ENCODE measurements around the gene MYO3B. TPM values are rescaled to one million over a fixed set of nuclear protein-coding genes. Genes with fewer than 3 reads are reported as not detected.
"Not testable (repeated sequence)": the region's sequence is repeated elsewhere in the genome, so short reads cannot be mapped to it uniquely, and the experiment has no call there.

MYO3B gene
- total and polyA plus RNA-seq, 8 donors = 0.38 to 1.3 (median 0.52) TPM

DNA sequence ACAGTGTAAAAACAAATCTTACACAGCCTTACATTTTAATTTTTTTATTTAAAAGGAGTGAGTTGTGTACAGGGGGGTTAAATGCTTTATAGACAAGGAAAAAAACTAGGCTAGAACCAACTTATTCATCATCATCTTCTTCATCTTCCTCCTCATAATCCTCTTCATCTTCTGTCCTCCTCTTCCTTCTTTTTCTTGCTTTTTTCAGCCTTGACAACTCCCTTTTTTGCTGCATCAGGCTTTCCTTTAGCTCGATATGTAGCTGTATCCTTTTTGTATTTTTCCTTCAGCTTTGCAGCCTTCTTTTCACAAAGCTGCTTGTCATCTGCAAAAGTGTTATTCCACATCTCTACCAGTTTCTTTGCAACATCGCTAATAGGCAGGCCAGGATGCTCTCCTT lies 423.5 kb downstream of the MYO3B start:
- H3K4me1 ChIP-seq = no peaks in the 10 kb centered on the region
- WGBS, 2 donors = 80 to 87% methylated on average over 2 of the region's 2 CpGs

GRCh38 chr2:170605862-170606261 lies 427.9 kb downstream of the MYO3B start:
- ATAC-seq (no peak), DNase-seq (no peak), FAIRE-seq (no peak)
- Histone ChIP-seq H3K4me3 (no peak overlapping the region), H3K27ac (no peak overlapping the region), H3K36me3 (no peaks in the 10 kb centered on the region), H3K27me3 (no peaks in the 10 kb centered on the region), H3K9me3 (no peaks in the 10 kb centered on the region), H3K4me1 (no peaks in the 10 kb centered on the region)
- WGBS, 2 donors = 86 to 96% methylated on average over 3 of the region's 3 CpGs
- intact Hi-C loops (cut with DNase I) = no loop called here
- no peak for TF ChIP-seq CTCF (IDR thresholded peaks at IDR 0.05)

More for the DNA sequence above, 423.5 kb downstream of the MYO3B start:
- intact Hi-C loops (cut with DNase I) = no loop called here
- H3K36me3 ChIP-seq = no peaks in the 10 kb centered on the region
- no peaks in the 10 kb centered on the region for H3K9me3 ChIP-seq
- ATAC-seq = no peak
- no peaks in the 10 kb centered on the region for H3K27me3 ChIP-seq
- no peak overlapping the region for H3K4me3 ChIP-seq
- no peak for FAIRE-seq
- DNase-seq = no peak
- TF ChIP-seq CTCF (IDR thresholded peaks at IDR 0.05) = no peak
- no peak overlapping the region for H3K27ac ChIP-seq

DNA sequence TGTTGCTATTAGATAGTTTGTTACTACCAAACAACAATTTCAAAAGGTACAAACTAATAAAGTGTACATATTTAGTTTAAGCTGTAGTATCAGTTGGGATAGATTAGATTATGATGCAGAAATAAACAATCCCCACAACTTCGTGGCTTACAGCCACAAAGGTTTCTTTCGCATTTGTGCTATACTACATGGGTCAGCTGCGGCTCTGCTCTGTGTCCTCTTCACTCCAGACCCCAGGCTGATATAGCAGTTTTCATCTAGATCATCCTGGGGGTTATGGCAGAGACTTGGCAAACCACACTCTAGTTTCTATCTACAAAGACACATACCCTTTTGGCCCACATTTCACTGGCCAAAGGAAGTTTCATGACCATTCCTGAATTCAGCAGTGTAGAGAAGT lies 429.2 kb downstream of the MYO3B start:
- FAIRE-seq = no peak
- no peak for ATAC-seq

GRCh38 chr2:170610615-170611014 lies 432.7 kb downstream of the MYO3B start:
- Histone ChIP-seq H3K4me1 (no peaks in the 10 kb centered on the region), H3K4me3 (no peak overlapping the region), H3K27me3 (no peaks in the 10 kb centered on the region), H3K36me3 (no peaks in the 10 kb centered on the region), H3K9me3 (no peaks in the 10 kb centered on the region), H3K27ac (no peak overlapping the region)
- FAIRE-seq = no peak
- no peak for TF ChIP-seq CTCF (IDR thresholded peaks at IDR 0.05)
- ATAC-seq = no peak
- 91 to 95% methylated on average over 2 of the region's 2 CpGs for WGBS, 2 donors
- intact Hi-C loops (cut with DNase I) = no loop called here
- no peak for DNase-seq

More for the DNA sequence above, 429.2 kb downstream of the MYO3B start:
- TF ChIP-seq CTCF (IDR thresholded peaks at IDR 0.05) = no peak
- Histone ChIP-seq H3K9me3 (no peaks in the 10 kb centered on the region), H3K4me3 (no peak overlapping the region), H3K27me3 (no peaks in the 10 kb centered on the region), H3K4me1 (no peaks in the 10 kb centered on the region), H3K36me3 (no peaks in the 10 kb centered on the region), H3K27ac (no peak overlapping the region)
- intact Hi-C loops (cut with DNase I) = no loop called here
- DNase-seq = no peak
- 53% methylated on average over 3 of the region's 3 CpGs for WGBS, 2 donors

DNA sequence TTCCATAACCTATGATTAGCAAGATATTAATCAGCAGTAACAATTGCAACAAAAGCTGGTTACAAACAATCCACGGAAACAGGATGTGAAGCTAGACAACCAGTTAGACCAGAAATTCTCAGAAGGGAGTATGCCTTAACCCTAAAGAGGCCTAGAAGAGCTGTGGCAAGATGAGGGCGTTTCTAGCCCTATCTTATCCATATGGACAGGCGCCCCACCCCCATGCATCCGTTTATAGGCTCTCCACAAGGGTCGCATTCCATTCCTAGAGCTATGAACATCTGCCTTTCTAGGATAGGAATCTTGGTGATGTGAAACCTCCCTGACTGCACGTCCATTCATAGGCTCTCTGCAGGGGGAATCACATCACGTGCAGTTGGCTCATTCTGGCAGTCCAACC lies 441.0 kb downstream of the MYO3B start:
- H3K9me3 ChIP-seq; FAIRE-seq; H3K27me3 ChIP-seq; ATAC-seq; H3K4me1 ChIP-seq; DNase-seq; intact Hi-C loops (cut with DNase I); H3K4me3 ChIP-seq; H3K36me3 ChIP-seq; H3K27ac ChIP-seq: not testable (repeated sequence)
- WGBS, 2 donors = 78 to 81% methylated on average over 5 of the region's 7 CpGs

DNA sequence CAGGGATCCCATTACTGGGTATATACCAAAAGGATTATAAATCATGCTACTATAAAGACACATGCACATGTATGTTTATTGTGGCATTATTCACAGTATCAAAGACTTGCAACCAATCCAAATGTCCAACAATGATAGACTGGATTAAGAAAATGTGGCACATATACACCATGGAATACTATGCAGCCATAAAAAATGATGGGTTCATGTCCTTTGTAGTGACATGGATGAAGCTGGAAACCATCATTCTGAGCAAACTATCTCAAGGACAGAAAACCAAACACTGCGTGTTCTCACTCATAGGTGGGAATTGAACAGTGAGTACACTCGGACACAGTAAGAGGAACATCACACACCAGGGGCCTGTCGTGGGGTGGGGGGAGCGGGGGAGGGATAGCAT lies 457.1 kb downstream of the MYO3B start:
- H3K4me1 ChIP-seq; FAIRE-seq; H3K9me3 ChIP-seq; ATAC-seq; H3K36me3 ChIP-seq; intact Hi-C loops (cut with DNase I); H3K27me3 ChIP-seq; H3K4me3 ChIP-seq; H3K27ac ChIP-seq; DNase-seq: not testable (repeated sequence)
- 83 to 95% methylated on average over 4 of the region's 4 CpGs for WGBS, 2 donors

Data from pancreas (tissue), 10 donors.